ENCODE data around the gene CDH4.

- no peak for TF ChIP-seq MAX (IDR thresholded peaks at IDR 0.05)
- TF ChIP-seq REST (IDR thresholded peaks at IDR 0.05; ENCODE audit: low read depth), result no peak
- TF ChIP-seq CEBPB (IDR thresholded peaks at IDR 0.05), result no peak
- no peak for TF ChIP-seq TCF12 (IDR thresholded peaks at IDR 0.05; ENCODE audit: low read depth)
- no peak for TF ChIP-seq EGR1 (IDR thresholded peaks at IDR 0.05)
- TF ChIP-seq RAD21 (IDR thresholded peaks at IDR 0.05; ENCODE audit: low read depth), result no peak
- TF ChIP-seq CREB1 (IDR thresholded peaks at IDR 0.05; ENCODE audit: low read depth), result no peak
Measured at GRCh38 chr20:61571916-61572711, 320.1 kb downstream of the CDH4 start.

Data from Ishikawa (cell line).